Measurements from ENCODE around the gene VSTM2B. TPM values are rescaled to one million over a fixed set of nuclear protein-coding genes. Genes with fewer than 3 reads are reported as not detected.

VSTM2B gene
- polyA plus RNA-seq, 1 of the 3 experiments (the other 2 are of a cell fraction) = not detected

DNA sequence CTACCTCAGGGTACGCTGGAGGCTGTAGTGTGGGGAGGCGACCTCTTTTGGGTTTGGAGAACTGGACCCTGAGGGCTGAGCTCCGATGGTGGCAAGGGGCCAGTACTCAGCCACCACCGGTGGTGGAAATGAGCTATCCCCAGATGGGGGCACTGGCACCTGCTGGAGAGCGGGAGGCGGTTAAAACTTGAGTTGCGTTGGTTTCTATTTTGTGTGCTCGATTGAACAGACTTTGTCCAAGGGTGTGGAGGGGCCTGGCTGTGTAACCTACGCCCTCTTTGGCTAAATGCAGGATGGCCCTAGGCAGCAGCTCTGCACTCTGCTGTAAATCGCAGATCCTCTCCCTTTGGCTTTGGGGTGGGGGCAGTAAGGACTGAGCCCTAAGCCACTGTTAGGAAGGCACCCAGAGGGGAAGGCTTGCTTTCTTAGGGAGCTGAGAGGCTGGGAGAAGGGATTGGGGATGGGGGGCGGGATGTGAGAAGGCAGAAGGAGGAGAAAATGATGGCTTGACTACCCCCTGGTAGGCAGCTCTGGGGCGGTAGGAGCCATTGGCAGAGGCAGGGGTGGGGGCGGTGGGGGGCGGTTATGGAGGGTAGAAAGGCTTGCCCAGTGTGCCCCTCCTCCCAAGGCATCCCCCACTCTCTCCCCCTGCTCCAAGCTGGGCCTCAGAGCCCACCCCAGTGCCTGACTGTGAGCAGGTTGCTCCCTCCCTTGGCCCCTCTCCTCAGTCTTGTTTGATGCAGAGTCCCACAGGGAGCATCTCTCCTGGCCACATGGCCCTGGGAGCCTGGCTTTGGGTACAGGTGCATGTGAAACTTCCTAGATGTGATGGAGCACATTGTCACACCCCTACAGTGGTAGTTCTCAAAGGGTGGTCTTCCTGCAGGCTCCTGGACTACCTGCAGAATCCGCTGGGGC, 5.0 kb downstream of the VSTM2B start:
- Histone ChIP-seq H3K27me3 (ENCODE audit: insufficient read depth) (peaks cover 66% of the 10 kb centered on the region), H3K9ac (no peak overlapping the region), H3K27ac (ENCODE audit: low read depth in 2 of 2, low read length in 1 of 2) (no peak overlapping the region), H3K4me2 (no peak overlapping the region), H3F3A (replicated peaks; ENCODE audit: insufficient read depth) (no peaks in the 10 kb centered on the region), H3K79me2 (ENCODE audit: insufficient read depth) (no peaks in the 10 kb centered on the region), H4K20me1 (ENCODE audit: insufficient read depth) (0 out of 2 replicates have a peak, but pooled peaks cover 2% of the 10 kb centered on the region), H3K36me3 (replicated peaks in 1 of 2; ENCODE audit: control insufficient read depth in 1 of 2, insufficient read depth in 2 of 2, low read length in 1 of 2) (no peaks in the 10 kb centered on the region), H2AFZ (ENCODE audit: low read depth) (no peak overlapping the region), H3K9me3 (no peaks in the 10 kb centered on the region), H3K9me2 (no peaks in the 10 kb centered on the region), H3K4me3 (ENCODE audit: low read depth in 2 of 2, low read length in 1 of 2) (no peak overlapping the region), H3K4me1 (ENCODE audit: control insufficient read depth in 1 of 2, insufficient read depth in 2 of 2, low read depth in 1 of 2, low read length in 1 of 2) (no peaks in the 10 kb centered on the region; a peak in 1 of 4 replicates)
- CTCF ChIA-PET = no interaction called here
- 7% methylated on average over 13 of the region's 15 CpGs for WGBS (ENCODE audit: low lambda C conversion rate)
- POLR2A ChIA-PET = no interaction called here
- DNase-seq = no peak
- TF ChIP-seq, protein P1, sequence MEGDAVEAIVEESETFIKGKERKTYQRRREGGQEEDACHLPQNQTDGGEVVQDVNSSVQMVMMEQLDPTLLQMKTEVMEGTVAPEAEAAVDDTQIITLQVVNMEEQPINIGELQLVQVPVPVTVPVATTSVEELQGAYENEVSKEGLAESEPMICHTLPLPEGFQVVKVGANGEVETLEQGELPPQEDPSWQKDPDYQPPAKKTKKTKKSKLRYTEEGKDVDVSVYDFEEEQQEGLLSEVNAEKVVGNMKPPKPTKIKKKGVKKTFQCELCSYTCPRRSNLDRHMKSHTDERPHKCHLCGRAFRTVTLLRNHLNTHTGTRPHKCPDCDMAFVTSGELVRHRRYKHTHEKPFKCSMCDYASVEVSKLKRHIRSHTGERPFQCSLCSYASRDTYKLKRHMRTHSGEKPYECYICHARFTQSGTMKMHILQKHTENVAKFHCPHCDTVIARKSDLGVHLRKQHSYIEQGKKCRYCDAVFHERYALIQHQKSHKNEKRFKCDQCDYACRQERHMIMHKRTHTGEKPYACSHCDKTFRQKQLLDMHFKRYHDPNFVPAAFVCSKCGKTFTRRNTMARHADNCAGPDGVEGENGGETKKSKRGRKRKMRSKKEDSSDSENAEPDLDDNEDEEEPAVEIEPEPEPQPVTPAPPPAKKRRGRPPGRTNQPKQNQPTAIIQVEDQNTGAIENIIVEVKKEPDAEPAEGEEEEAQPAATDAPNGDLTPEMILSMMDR (IDR thresholded peaks at IDR 0.05) = no peak

DNA sequence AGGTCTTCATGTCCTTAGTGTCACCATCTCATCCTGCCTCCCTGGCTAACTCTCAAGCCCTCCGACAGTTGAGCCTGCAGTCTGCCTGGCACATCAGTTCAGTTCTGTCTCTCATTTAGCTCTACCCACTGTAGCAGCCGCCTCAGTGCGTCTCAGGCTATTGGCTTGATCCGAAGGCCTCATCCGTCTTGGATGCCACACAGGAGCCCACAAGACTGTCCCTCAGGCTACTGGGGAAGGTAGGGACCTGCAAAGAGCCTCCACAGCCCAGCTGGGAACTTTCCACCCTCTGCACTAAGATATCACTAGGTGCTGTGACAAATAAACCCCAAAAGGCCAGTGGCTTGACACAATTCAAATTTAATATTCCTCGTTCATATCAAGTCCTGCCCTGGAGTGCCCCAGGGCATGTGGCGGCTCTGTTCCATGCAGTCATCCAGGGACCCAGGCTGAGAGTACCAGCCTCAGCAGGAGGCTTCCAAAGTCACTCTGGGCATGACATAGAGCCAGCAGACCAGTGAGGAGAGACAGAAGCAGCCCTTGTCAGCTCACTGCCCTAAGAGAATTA, 5.7 kb downstream of the VSTM2B start:
- no peak for DNase-seq
- POLR2A ChIA-PET = no interaction called here

More for the DNA sequence above, 5.7 kb downstream of the VSTM2B start:
- Histone ChIP-seq H2AFZ (ENCODE audit: low read depth) (no peak overlapping the region), H3K4me2 (no peak overlapping the region), H3K4me1 (ENCODE audit: control insufficient read depth in 1 of 2, insufficient read depth in 2 of 2, low read depth in 1 of 2, low read length in 1 of 2) (no peaks in the 10 kb centered on the region; a peak in 1 of 4 replicates), H3K9me3 (no peaks in the 10 kb centered on the region), H3K9ac (no peak overlapping the region), H3K4me3 (ENCODE audit: low read depth in 2 of 2, low read length in 1 of 2) (no peak overlapping the region), H3K36me3 (replicated peaks in 1 of 2; ENCODE audit: control insufficient read depth in 1 of 2, insufficient read depth in 2 of 2, low read length in 1 of 2) (no peaks in the 10 kb centered on the region), H3F3A (replicated peaks; ENCODE audit: insufficient read depth) (no peaks in the 10 kb centered on the region), H3K27me3 (ENCODE audit: insufficient read depth) (peaks cover 61% of the 10 kb centered on the region), H3K9me2 (no peaks in the 10 kb centered on the region), H3K27ac (ENCODE audit: low read depth in 2 of 2, low read length in 1 of 2) (no peak overlapping the region), H3K79me2 (ENCODE audit: insufficient read depth) (no peaks in the 10 kb centered on the region), H4K20me1 (ENCODE audit: insufficient read depth) (0 out of 2 replicates have a peak, but pooled peaks cover 2% of the 10 kb centered on the region)
- CTCF ChIA-PET = interaction anchor here (0.7 kb wide), 1 partner anchor 8 kb away, joined by 3 read pairs; no protein-coding TSS in a partner anchor
- WGBS (ENCODE audit: low lambda C conversion rate) = 16% methylated on average over 3 of the region's 7 CpGs
- TF ChIP-seq, protein P2, sequence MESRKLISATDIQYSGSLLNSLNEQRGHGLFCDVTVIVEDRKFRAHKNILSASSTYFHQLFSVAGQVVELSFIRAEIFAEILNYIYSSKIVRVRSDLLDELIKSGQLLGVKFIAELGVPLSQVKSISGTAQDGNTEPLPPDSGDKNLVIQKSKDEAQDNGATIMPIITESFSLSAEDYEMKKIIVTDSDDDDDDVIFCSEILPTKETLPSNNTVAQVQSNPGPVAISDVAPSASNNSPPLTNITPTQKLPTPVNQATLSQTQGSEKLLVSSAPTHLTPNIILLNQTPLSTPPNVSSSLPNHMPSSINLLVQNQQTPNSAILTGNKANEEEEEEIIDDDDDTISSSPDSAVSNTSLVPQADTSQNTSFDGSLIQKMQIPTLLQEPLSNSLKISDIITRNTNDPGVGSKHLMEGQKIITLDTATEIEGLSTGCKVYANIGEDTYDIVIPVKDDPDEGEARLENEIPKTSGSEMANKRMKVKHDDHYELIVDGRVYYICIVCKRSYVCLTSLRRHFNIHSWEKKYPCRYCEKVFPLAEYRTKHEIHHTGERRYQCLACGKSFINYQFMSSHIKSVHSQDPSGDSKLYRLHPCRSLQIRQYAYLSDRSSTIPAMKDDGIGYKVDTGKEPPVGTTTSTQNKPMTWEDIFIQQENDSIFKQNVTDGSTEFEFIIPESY (IDR thresholded peaks at IDR 0.05; ENCODE audit: borderline replicate concordance, low read depth) = no peak
- TF ChIP-seq TCF12 (IDR thresholded peaks at IDR 0.05) = no peak
- TF ChIP-seq SMC3 (IDR thresholded peaks at IDR 0.05; ENCODE audit: low read depth, low read length) = no peak
- TF ChIP-seq, protein P3, sequence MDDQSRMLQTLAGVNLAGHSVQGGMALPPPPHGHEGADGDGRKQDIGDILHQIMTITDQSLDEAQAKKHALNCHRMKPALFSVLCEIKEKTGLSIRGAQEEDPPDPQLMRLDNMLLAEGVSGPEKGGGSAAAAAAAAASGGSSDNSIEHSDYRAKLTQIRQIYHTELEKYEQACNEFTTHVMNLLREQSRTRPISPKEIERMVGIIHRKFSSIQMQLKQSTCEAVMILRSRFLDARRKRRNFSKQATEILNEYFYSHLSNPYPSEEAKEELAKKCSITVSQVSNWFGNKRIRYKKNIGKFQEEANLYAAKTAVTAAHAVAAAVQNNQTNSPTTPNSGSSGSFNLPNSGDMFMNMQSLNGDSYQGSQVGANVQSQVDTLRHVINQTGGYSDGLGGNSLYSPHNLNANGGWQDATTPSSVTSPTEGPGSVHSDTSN (IDR thresholded peaks at IDR 0.05) = no peak
- TF ChIP-seq, protein P4, sequence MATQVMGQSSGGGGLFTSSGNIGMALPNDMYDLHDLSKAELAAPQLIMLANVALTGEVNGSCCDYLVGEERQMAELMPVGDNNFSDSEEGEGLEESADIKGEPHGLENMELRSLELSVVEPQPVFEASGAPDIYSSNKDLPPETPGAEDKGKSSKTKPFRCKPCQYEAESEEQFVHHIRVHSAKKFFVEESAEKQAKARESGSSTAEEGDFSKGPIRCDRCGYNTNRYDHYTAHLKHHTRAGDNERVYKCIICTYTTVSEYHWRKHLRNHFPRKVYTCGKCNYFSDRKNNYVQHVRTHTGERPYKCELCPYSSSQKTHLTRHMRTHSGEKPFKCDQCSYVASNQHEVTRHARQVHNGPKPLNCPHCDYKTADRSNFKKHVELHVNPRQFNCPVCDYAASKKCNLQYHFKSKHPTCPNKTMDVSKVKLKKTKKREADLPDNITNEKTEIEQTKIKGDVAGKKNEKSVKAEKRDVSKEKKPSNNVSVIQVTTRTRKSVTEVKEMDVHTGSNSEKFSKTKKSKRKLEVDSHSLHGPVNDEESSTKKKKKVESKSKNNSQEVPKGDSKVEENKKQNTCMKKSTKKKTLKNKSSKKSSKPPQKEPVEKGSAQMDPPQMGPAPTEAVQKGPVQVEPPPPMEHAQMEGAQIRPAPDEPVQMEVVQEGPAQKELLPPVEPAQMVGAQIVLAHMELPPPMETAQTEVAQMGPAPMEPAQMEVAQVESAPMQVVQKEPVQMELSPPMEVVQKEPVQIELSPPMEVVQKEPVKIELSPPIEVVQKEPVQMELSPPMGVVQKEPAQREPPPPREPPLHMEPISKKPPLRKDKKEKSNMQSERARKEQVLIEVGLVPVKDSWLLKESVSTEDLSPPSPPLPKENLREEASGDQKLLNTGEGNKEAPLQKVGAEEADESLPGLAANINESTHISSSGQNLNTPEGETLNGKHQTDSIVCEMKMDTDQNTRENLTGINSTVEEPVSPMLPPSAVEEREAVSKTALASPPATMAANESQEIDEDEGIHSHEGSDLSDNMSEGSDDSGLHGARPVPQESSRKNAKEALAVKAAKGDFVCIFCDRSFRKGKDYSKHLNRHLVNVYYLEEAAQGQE (IDR thresholded peaks at IDR 0.05; ENCODE audit: low read depth, low read length) = no peak
- no peak for TF ChIP-seq EZH2phosphoT487 (IDR thresholded peaks at IDR 0.05; ENCODE audit: borderline replicate concordance, low read depth)
- no peak for TF ChIP-seq RCOR1 (IDR thresholded peaks at IDR 0.05; ENCODE audit: low read length)
- TF ChIP-seq SIN3A (IDR thresholded peaks at IDR 0.05; ENCODE audit: borderline replicate concordance, low read depth, low read length) = no peak
- no peak for TF ChIP-seq JUND (IDR thresholded peaks at IDR 0.05)
- TF ChIP-seq FOXM1 (IDR thresholded peaks at IDR 0.05; ENCODE audit: low read depth) = no peak
- TF ChIP-seq YY1 (IDR thresholded peaks at IDR 0.05; ENCODE audit: low read depth) = no peak
- TF ChIP-seq GATA2 (CRISPR knock-in tag; IDR thresholded peaks at IDR 0.05) = no peak
